HG02885 (cell line): Measurements from ENCODE around the gene PGS1.

Source experiments
- ATAC-seq: cut with Tn5 transposase; IDR thresholded peaks from one replicate; pipeline ENCODE4 v1.9.1; 2021; ENCODE audit warnings: mild to moderate bottlenecking; ENCODE audit not compliant: unreplicated experiment, poor library complexity

PGS1 gene

DNA sequence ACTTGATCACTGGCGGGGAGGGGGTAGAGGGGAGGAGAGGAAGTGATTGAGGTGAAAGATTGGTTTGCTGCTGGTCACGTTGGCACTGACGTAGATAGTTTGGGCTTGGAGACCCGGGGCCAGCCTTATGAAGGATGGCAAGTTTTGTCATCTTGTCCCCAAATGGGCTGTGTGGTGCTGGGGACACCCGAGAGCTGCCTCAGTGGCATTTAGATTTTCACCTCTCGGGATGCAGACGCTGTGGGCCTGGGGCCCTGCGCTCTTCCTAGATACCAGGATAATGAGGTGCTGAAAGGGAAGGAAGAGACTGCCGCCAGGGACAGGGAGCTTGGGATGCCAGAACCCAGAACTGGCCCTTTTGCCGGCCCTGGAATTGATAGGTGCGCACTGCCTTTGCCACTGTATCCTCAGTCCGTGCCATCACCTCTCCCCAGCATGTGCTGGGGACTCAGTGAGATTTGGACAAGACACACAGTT lies 17.2 kb upstream of the PGS1 start:
- no peak for ATAC-seq

DNA sequence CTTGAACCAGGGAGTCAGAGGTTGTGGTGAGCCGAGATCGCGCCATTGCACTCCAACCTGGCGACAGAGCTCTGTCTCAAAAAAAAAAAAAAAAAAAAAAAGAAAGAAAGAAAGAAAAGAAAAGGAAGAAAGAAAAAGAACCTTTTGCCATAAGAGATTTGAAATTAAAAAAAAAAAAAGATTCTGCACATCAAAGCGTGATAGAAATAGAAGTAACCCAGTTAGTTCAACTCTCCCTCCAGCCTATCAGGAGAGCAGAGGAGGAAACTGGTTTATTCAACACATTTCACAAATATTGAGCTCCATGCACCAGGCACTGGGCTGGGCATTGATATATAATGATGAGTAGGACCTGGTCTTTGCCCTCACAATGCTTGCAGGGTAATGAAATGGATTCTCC lies 16.2 kb upstream of the PGS1 start:
- no peak for ATAC-seq

DNA sequence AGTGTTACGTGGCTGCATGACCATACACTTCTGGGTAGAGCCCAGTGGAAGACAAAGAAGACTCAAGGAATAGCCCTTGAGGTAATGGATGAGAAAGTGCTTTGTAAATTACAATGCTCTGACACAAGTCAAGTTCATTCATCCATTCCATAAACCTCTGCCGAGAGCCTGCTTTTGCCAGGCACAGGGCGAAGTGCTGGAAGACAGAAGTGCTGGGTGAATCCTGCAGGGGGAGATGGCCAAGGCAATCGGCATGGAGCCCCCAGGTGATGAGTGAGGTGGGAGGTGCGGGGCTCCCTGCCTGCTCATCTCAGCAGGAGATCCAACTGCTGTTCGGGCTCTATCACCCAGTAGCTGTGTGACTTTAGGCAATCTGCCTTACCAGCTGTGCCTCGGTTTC lies 15.8 kb upstream of the PGS1 start:
- no peak for ATAC-seq

DNA sequence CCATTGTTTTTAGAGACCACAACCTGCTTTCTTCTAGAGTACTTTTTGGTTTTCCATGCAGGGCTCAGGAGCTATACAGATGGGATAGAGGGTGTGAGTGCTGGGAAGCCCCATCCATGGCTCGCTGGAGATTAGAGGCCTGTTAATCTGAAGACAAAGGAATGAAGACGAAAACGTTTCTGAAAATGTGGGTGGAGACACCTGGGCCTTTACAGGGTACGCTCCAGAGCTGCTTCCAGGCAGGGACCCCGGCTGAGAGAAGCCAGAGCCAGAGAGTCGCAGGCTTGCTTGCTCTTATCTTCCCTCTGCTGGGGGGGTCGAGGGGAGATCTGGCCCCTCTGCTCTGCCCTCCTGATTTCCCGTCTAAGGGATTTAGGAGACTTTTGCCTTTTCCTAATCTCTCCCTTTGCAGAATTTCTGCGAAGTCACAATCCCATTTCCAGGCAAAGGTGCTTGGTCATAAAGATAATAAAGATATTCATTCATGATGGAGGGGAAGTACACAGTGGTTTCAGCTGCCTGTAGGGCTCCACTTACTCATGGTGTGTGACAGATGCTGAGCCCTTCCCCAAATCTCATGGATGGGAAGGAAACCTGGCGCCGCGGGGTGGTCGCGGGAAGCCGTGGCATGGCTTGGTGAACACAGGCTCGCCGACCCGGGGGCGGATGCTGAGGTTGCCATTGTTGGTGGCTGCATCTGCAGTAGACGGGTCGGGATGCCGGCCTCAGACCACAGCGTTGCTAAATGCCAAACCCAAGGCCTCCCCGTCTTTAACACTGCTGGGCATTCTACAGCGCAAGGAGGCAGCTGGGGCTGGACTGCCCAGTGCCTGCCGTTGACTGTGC lies 13.8 kb upstream of the PGS1 start:
- no peak for ATAC-seq

DNA sequence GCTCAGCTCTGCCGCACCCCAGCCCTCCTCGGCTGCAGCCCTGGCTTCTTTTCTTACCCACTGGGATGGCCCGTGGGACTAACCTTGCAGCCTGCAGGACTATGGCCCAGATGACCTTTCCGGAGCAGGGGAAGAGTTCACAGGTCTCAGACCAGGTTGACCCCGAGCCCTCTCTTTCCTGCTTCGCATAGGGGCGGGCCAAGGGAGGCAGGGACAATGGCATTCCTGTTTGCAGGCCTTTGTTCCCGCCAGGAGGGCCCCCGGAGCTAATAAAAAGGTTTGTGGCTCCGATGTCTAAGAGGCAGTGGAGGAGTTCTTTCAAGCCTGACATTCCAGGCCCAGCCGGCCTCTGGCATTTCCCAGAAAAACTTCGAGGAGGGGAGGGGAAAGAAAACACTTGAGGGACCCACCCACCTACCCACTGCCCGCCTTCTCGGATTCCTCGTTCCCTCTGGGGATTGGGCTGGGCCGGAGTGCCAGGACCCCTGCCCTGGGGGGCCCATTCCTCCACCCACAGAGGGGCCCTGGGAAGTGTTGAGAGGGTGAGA lies 12.8 kb upstream of the PGS1 start:
- ATAC-seq, result no peak

DNA sequence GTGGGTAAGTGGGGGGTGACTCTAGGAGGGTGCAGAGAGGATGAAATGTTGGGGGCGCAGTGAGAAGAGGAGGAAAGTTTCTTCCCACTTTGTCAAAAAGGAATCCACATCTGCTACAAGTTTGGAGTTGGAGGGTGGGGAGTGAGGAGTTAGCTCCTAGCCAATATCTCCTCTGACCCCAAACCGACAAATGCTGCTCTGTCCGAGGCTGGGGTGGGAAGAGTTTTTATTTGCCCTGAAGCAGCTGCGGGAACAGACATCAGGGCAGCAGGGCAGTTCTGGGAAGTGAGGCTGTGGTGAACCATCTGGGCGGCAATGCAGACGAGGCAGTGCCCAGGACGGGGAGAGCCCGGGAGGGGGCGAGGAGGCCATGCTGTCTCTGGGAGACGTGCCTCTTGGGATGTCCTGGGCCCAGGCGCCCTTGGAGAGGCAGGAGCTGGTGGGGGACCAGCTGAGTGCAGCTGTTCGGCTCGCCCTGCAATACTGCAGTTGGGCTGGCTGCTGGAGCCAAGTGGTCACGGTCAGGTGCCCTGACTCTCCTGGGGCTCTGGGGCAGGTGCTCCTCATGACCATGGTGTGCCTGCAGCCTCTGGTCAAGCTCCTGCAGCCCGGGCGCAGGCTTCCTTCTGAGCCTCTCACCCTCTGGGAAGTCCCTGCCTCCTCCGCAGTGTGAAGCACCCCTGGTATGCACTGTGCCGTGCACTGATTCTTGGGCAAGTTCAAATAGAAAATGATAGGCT lies 12.2 kb upstream of the PGS1 start:
- ATAC-seq, result no peak

DNA sequence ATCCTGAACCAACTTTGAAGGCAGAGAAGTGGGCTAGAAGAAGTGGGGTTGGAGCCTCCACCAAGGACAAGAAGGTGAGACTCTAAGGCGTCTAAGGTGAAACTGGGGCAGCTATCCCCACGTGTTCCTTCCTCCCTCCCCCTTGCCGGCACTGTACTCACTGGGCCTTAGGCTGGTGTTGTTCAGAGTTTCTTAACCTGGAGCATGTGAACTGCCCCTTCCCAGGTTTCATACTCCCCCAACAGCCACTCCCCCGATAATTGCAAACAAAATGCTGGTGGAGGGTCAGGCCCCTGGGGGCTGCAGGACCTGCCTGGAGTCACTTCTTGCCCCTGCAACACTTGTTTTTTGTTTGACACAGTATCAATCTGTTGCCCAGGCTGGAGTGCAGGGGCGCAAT lies 11.3 kb upstream of the PGS1 start:
- ATAC-seq, result no peak

DNA sequence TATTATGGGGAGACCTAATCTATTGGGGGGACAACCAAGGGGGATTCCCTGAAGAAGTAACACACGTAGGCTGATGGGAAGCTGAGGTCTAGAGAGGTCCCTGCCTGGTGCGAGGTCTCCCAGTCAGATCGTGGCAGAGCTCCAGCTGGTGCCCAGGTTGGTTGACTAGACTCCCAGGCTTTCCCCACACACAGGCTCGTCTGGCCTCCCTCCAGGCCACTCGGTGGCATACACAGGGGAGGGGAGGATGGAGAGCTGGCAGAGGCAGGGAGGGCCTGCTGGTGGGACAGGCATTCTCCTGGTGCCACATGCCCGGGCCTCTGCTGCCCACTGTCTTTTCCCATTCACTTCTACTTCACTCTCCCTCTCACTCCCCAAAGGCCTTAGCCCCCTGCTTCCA lies 10.1 kb upstream of the PGS1 start:
- ATAC-seq, result no peak

DNA sequence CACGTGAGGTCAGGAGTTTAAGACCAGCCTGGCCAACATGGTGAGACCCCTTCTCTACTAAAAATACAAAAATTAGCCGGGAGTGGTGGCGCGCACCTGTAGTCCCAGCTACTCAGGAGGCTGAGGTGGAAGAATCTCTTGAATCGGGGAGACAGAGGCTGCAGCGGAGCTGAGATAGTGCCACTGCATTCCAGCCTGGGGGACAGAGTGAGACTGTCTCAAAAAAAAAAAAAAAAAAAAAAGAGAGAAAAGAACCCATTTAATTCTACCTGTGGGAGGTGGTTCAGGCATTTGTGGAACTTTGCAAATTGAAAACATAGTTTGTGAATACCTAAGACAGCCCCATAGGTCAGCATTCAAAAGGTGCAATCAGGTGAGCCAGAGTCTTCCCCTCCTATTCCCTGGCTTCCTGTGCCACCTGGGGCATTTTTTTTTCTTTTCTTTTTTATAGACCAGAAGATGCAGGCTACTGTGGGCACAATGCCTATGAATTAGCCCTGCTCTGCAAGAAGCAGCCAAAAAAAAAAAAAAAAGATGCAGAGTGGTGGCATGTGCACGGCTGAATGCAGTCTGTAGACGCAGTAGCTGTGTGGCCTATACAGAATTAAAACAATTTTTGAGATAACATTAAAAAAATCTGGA lies 9.5 kb upstream of the PGS1 start:
- ATAC-seq, result no peak

DNA sequence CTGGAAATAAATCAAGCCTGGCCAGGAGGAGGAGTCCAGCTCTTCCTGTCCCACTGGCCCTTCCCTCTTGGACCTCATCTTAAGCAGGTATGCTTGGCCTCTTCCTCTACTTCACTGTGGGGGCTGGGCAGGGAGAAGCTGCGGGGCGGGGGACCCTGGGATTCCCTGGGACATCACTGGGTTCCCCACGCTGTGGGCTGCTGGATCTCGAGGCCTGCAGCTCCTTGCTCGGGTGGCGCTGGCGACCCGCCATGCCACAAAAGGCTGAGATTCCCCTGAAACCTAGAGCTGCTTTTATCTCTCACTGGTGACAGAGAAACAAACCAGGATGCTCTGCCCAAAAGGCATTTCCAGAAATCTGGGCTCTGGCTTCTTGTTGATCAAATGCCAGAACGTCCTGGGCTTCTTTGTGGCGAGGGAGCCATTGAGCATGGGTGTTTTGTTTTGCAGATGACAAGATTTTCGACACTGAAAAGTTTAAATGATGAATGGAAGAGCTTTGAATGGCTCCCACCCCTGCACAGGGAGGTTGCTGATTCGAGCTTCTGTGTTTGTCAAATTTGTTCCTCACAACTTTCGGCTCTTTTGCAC lies 8.6 kb upstream of the PGS1 start:
- no peak for ATAC-seq

DNA sequence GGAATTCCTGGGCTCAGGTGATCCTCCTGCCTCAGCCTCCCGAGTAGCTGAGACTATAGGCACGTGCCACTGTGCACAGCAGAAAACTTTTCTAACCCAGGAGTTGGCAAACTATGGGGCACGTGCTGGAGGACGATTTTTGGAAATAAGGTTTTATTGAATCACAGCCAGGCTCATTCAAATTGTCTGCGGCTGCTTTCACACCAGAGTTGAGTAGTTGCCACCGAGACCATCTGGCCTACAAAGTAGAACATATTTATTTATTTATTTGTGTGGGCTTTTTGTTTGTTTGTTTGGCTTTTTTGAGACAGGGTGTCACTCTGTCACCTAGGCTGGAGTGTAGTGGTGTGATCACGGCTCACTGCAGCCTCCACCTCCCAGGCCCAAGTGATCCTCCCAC lies 7.4 kb upstream of the PGS1 start:
- ATAC-seq, result no peak

DNA sequence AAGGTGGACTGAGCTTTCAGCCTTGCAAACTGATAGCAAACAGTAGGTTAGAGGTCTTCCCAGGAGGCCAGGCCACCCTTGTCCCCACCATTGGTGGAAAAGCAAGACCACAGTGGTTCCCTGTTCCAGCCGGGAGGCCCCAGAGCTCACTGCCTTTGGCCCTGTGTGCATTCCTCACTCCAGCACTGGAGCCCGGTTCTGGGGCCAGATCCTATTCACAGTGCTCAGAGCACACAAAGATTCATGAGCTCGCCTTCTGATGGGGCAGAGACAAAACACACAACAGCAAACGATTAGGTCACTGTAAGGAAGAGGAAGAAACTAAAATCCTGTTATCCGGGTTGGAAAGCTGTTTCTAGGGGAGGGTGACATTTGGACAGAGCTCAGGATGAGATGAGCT lies 5.6 kb upstream of the PGS1 start:
- no peak for ATAC-seq

DNA sequence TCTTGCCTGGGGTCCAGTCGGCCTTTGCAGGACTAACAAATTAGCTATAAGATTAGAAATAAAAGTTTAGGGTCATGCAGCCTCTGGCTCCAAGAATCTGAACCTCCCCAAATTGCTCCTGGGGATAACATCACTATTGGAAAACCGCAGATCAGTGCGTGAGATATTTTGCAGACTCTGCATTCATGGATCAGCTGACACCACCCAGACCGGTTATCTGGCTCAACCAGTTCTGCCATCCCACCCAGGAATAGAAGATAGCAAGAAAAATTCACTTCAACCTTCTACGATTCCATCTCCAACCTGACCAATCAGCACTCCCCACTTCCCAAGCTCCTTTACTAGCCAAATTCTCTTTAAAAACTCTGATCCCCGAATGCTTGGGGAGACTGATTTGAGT lies 4.3 kb upstream of the PGS1 start:
- ATAC-seq, result no peak

DNA sequence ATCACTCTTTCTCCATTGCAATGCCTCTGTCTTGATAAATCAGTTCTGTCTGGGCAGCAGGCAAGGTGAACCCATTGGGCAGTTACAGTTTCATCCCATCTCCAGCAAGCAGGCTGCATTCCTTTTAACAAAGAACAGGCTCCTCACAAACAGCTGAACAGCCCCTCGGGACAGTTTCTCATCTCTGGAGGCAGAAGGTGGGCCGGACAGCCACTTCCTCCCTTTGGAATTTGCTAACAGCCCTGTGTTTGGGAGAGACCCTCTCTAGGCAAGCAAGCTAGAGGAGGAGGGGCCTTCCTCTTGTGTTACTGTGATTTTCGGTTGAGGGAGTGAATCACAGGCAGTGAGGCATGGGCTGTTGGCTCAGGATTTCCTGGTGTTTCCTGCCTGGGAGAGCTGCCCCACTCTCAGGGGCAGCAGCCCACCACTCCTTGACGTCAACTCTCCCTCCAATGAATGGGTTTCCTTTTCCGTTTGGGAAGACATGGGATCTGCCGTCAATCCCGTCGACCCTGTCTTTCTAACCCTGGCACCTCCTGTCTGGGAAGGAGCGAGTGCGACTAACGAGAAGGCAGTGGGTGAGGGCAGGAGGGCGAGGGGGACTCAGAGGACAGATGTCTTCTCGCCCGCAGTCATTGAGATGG lies 3.7 kb upstream of the PGS1 start:
- no peak for ATAC-seq

DNA sequence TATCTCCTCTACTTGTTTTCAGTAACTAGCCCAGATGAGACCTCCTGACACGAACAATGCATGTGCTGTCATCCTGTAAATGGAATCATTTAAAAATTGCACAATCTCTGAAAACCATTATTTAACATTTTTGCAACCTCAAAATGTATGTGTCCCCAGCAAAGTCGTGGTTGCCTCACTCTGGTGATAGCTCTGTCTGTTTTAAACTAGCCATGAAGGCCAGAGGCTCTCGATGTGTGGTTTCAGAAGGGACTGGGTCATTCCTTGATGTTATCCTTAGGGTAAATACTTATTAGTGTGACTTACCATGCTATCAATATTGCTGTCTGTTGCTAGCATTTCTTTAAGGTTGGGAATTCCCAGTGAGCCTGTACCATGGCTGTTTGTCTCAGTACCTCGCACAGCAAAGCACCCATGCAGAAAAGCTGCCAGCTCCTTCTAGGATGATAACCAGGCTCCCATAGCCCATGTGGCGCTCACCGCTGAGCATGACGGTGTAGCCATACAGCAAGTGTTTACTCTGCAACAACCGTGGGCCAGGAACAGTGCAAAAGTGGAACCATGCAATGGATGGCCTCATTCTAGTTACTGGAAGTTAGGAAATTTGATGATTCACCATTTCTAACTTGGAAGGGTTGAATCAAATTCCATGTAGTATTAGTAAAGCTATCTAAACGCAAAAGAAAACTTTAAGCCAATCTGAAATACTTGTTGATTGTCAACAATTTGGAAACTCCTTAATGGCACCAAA lies 2.9 kb upstream of the PGS1 start:
- ATAC-seq, result no peak

DNA sequence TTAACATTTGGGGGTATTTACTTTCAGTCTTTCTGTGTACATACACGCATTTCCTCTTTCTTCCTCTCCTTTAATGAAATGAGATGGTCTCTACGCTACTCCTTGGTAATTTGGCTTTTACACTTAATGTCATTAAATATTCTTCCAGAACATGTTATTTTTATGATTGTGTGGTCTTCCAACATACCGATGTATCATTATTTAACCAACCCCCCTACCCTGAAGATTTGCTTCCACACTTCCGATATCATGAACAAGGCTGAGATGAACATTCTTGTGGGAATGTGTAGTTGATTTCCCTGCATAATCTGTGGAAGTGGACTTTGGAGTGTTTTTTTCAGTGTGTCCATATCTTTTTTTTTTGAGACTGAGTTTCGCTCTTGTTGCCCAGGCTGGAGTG lies 2.3 kb upstream of the PGS1 start:
- ATAC-seq, result no peak

DNA sequence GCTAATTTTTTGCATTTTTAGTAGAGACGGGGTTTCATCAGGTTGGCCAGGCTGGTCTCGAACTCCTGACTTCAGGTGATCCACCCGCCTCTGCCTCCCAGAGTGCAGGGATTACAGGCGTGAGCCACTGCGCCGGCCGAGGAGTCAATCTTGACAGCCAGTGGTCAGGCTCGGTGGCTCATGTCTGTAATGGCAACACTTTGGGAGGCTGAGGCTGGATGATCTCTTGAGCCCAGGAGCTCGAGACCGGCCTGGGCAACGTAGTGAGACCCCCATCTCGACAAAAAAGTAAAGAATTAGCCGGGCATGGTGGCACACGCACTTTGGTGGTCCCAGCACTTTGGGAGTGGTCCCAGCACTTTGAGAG lies 608 bp upstream of the PGS1 start:
- ATAC-seq, result no peak

DNA sequence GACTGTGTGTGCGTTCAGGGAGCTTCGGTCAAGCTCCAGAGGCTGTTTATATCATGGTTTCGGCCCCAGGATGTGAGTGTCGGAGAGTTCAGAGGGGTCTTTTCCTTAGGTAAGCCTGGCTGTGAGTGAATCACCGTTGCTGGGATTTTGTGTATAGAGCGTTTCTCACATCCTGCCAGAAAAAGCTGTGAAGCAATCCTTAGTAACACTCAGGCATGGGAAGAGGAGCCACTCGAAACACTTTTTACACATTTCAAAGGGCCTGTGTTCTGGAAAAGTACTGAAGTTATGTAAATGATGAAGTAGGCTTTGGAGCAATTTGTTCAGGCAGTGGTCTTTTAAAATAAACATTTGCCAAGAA lies 662 bp downstream of the PGS1 start:
- no peak for ATAC-seq

DNA sequence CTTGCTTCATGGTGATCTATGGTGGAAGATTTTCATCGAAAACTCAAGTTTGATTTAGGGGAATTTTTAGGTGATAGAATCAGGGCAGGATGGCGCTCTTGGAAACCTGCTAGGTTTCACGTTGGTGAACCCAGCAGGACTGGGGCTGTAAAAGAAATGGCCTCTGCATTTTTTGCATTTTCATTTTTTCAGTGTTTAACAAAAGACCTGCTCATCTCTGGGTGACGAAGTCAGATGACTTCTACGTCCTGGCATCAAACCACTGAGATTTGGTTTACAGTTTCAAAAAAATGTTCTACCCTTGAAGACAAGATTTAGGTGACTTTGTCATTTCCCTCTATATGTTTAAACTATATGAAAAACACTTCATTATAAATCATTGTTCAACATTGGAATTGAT lies 1.9 kb downstream of the PGS1 start:
- no peak for ATAC-seq
